ENCODE measurements around the gene UBE3B. TPM values are rescaled to one million over a fixed set of nuclear protein-coding genes. Genes with fewer than 3 reads are reported as not detected.

The UBE3B gene
- total and polyA plus RNA-seq, 4 donors: 10.0 to 58.9 (median 26.8) TPM

GRCh38 chr12:109497675-109498074 is 20.2 kb downstream of the UBE3B start:
- H3K4me1 ChIP-seq (ENCODE audit: control insufficient read depth in 5 of 5, insufficient read depth in 5 of 5, low read length in 5 of 5): no peaks in the 10 kb centered on the region
- H3K9me3 ChIP-seq (ENCODE audit: control insufficient read depth in 4 of 4, insufficient read depth in 3 of 4, low read length in 3 of 4): no peaks in the 10 kb centered on the region
- peaks cover 30 to 58% (median 37%) of the 10 kb centered on the region in 4 donors for H3K36me3 ChIP-seq (ENCODE audit: control insufficient read depth in 4 of 4, insufficient read depth in 4 of 4, low read length in 4 of 4)
- H3K9ac ChIP-seq (ENCODE audit: insufficient read depth in 1 of 2, low read length in 2 of 2): no peak overlapping the region
- H3K4me3 ChIP-seq: no peak overlapping the region
- ATAC-seq (ENCODE audit: insufficient read depth, low FRiP score) (no peak), DNase-seq (no peak)
- 93 to 96% methylated on average over 7 of the region's 7 CpGs for WGBS, 2 donors
- H3K27me3 ChIP-seq (ENCODE audit: control insufficient read depth in 3 of 3, insufficient read depth in 3 of 3, low read length in 2 of 3): no peaks in the 10 kb centered on the region
- no peak overlapping the region for H3K27ac ChIP-seq (ENCODE audit: low read depth in 1 of 2, low read length in 1 of 2)
- TF ChIP-seq, protein P1, sequence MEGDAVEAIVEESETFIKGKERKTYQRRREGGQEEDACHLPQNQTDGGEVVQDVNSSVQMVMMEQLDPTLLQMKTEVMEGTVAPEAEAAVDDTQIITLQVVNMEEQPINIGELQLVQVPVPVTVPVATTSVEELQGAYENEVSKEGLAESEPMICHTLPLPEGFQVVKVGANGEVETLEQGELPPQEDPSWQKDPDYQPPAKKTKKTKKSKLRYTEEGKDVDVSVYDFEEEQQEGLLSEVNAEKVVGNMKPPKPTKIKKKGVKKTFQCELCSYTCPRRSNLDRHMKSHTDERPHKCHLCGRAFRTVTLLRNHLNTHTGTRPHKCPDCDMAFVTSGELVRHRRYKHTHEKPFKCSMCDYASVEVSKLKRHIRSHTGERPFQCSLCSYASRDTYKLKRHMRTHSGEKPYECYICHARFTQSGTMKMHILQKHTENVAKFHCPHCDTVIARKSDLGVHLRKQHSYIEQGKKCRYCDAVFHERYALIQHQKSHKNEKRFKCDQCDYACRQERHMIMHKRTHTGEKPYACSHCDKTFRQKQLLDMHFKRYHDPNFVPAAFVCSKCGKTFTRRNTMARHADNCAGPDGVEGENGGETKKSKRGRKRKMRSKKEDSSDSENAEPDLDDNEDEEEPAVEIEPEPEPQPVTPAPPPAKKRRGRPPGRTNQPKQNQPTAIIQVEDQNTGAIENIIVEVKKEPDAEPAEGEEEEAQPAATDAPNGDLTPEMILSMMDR (IDR thresholded peaks at IDR 0.05; ENCODE audit: control extremely low read depth, extremely low read depth): no peak

DNA sequence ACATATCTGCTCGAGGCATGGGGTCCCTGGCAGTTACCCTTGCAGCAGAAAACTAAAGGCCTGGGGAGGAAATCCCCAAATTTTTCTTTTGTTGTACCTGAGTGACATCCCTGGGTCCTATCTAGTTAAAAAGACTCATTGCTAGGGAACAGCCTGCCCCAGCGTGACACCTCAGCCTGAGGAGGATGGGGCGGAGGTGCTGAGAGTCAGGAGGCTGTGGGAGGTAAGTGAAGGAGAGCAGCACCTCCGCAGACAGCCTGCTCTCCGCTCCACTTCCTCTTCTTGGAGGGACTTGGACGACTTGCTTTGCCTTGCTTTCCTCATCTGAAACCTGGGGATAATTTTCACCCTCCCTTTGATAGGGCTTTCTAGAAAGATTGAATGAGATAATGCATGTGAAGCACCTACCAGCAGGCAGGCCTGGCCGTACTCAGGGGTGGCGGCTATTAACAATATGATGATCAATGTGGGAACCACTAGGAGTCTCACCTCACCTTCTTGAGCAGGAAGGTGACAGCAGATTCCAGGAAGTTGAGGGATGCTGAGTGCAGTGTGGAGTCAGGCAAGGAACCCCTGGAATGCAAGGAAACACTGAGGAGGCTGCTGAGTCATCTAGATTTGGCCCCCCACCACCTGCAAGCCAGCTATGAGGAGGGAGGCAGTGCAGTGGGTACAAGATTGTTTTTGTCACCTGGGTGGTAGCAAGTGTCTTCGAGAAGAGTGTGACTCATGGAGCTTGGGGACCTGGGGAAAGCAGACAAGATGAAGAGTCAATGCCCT is 23.2 kb downstream of the UBE3B start:
- DNase-seq (no peak), ATAC-seq (ENCODE audit: insufficient read depth, low FRiP score) (no peak)
- no peaks in the 10 kb centered on the region for H3K4me1 ChIP-seq (ENCODE audit: control insufficient read depth in 5 of 5, insufficient read depth in 5 of 5, low read length in 5 of 5)
- no peak overlapping the region for H3K4me3 ChIP-seq
- H3K27me3 ChIP-seq (ENCODE audit: control insufficient read depth in 3 of 3, insufficient read depth in 3 of 3, low read length in 2 of 3): no peaks in the 10 kb centered on the region
- TF ChIP-seq, protein P1 (IDR thresholded peaks at IDR 0.05; ENCODE audit: control extremely low read depth, extremely low read depth): no peak
- no peaks in the 10 kb centered on the region for H3K9me3 ChIP-seq (ENCODE audit: control insufficient read depth in 4 of 4, insufficient read depth in 3 of 4, low read length in 3 of 4)
- 91 to 92% methylated on average over 9 of the region's 9 CpGs for WGBS, 2 donors
- no peak overlapping the region for H3K27ac ChIP-seq (ENCODE audit: low read depth in 1 of 2, low read length in 1 of 2)
- H3K36me3 ChIP-seq (ENCODE audit: control insufficient read depth in 4 of 4, insufficient read depth in 4 of 4, low read length in 4 of 4): peaks cover 35 to 59% (median 49%) of the 10 kb centered on the region in 4 donors
- H3K9ac ChIP-seq (ENCODE audit: insufficient read depth in 1 of 2, low read length in 2 of 2): no peak overlapping the region

- DNase-seq (no peak), ATAC-seq (ENCODE audit: insufficient read depth, low FRiP score) (no peak)
- Histone ChIP-seq H3K27me3 (ENCODE audit: control insufficient read depth in 3 of 3, insufficient read depth in 3 of 3, low read length in 2 of 3) (no peaks in the 10 kb centered on the region), H3K9ac (ENCODE audit: insufficient read depth in 1 of 2, low read length in 2 of 2) (no peak overlapping the region), H3K9me3 (ENCODE audit: control insufficient read depth in 4 of 4, insufficient read depth in 3 of 4, low read length in 3 of 4) (no peaks in the 10 kb centered on the region), H3K4me3 (no peak overlapping the region), H3K4me1 (ENCODE audit: control insufficient read depth in 5 of 5, insufficient read depth in 5 of 5, low read length in 5 of 5) (no peaks in the 10 kb centered on the region), H3K36me3 (ENCODE audit: control insufficient read depth in 4 of 4, insufficient read depth in 4 of 4, low read length in 4 of 4) (peaks cover 38 to 61% (median 52%) of the 10 kb centered on the region in 4 donors), H3K27ac (ENCODE audit: low read depth in 1 of 2, low read length in 1 of 2) (no peak overlapping the region)
- TF ChIP-seq, protein P1 (IDR thresholded peaks at IDR 0.05; ENCODE audit: control extremely low read depth, extremely low read depth): no peak
- WGBS, 2 donors: 95 to 97% methylated on average over 6 of the region's 6 CpGs
Observed at GRCh38 chr12:109501299-109501698, 23.9 kb downstream of the UBE3B start.
